Fibroblast of lung (primary cell): ENCODE measurements around the gene ORC1. TPM values are rescaled to one million over a fixed set of nuclear protein-coding genes. Genes with fewer than 3 reads are reported as not detected.

Experiments
- DNase-seq, 2 donors: peaks; one replicate each; pipeline versions ENCODE4 v3.0.0 to v3.0.0-alpha.2; 2010; ENCODE audit warnings: low read depth in 2 of 2
- H2AFZ ChIP-seq: 2 replicates; pipeline ENCODE4 v1.5.1; 2012; ENCODE audit warnings: low read length, control low read depth, inconsistent platforms
- H3K27ac ChIP-seq: 2 replicates; pipeline ENCODE4 v1.5.1; 2011; ENCODE audit warnings: low read length, control low read depth; ENCODE audit not compliant: insufficient read depth
- H3K27me3 ChIP-seq: 2 replicates; pipeline ENCODE4 v1.5.1; 2011; ENCODE audit warnings: mild to moderate bottlenecking, low read length; ENCODE audit not compliant: control insufficient read depth, insufficient read depth
- H3K36me3 ChIP-seq: 2 replicates; pipeline ENCODE4 v1.5.1; 2011; ENCODE audit warnings: low read length; ENCODE audit not compliant: control insufficient read depth, insufficient read depth
- H3K4me1 ChIP-seq: 2 replicates; pipeline ENCODE4 v1.5.1; 2011; ENCODE audit warnings: low read length; ENCODE audit not compliant: control insufficient read depth, insufficient read depth; ENCODE audit errors: extremely low read depth
- H3K4me2 ChIP-seq: 2 replicates; pipeline ENCODE4 v1.5.1; 2011; ENCODE audit warnings: low read length, control low read depth; ENCODE audit not compliant: insufficient read depth; ENCODE audit errors: extremely low read depth
- H3K4me3 ChIP-seq, 4 experiments: fragments of 200-600 bp in 1 of 4; sonication (generic) in 1 of 4; replicated peaks in 1 of 4; 2 replicates each; pipeline ENCODE4 v1.5.1; 2011 to 2016; ENCODE audit warnings: low read length in 4 of 4, low read depth in 3 of 4, mild to moderate bottlenecking in 3 of 4, control low read depth in 2 of 4, inconsistent platforms in 1 of 4, mixed read lengths in 1 of 4; ENCODE audit not compliant: insufficient read depth in 1 of 4; ENCODE audit errors: control extremely low read depth in 1 of 4
- H3K79me2 ChIP-seq: 2 replicates; pipeline ENCODE4 v1.5.1; 2012; ENCODE audit warnings: mild to moderate bottlenecking, low read length, inconsistent platforms; ENCODE audit not compliant: control insufficient read depth, insufficient read depth
- H3K9ac ChIP-seq: 2 replicates; pipeline ENCODE4 v1.5.1; 2011; ENCODE audit warnings: mild to moderate bottlenecking, low read length, control low read depth; ENCODE audit not compliant: insufficient read depth
- H3K9me3 ChIP-seq: 2 replicates; pipeline ENCODE4 v1.5.1; 2012; ENCODE audit warnings: low read depth, low read length; ENCODE audit not compliant: control insufficient read depth, insufficient read depth
- H4K20me1 ChIP-seq: 2 replicates; pipeline ENCODE4 v1.5.1; 2011; ENCODE audit warnings: low read length; ENCODE audit not compliant: control insufficient read depth, insufficient read depth; ENCODE audit errors: extremely low read depth
- EZH2 ChIP-seq: IDR thresholded peaks from 2 replicates; pipeline ENCODE4 v1.5.1; 2012; ENCODE audit warnings: low read length, control low read depth, mild to moderate bottlenecking; ENCODE audit errors: missing control alignments
- polyA plus RNA-seq, 2 donors: library from polyadenylated mRNA; depleted of rRNA in 1 of 2; stranded (reverse) in 1 of 2; unstranded in 1 of 2; fragments of >200 nt; gene quantifications; 2 replicates each; pipeline ENCODE4 v1.2.1, GENCODE V29; 2011 to 2012; ENCODE audit warnings: missing spikeins in 1 of 2
- total RNA-seq: library from RNA; depleted of rRNA; stranded (reverse); fragments of >200 nt; gene quantifications from 2 replicates; pipeline ENCODE4 v1.2.1, GENCODE V29; 2014
- TF ChIP-seq, protein P1 (sequence below), 2 donors: IDR thresholded peaks in 1 of 2; conservative IDR thresholded peaks in 1 of 2; 1 replicate in 1 of 2; 2 replicates in 1 of 2; pipeline ENCODE4 v1.5.1; 2011 to 2012; ENCODE audit warnings: low read length in 2 of 2, control low read depth in 1 of 2, inconsistent platforms in 1 of 2, low read depth in 1 of 2, mild to moderate bottlenecking in 1 of 2

The ORC1 gene
- total and polyA plus RNA-seq, 2 donors (not counting 1 experiment from before 2014, with no cell fraction given) = 0.83 to 3.6 TPM

DNA sequence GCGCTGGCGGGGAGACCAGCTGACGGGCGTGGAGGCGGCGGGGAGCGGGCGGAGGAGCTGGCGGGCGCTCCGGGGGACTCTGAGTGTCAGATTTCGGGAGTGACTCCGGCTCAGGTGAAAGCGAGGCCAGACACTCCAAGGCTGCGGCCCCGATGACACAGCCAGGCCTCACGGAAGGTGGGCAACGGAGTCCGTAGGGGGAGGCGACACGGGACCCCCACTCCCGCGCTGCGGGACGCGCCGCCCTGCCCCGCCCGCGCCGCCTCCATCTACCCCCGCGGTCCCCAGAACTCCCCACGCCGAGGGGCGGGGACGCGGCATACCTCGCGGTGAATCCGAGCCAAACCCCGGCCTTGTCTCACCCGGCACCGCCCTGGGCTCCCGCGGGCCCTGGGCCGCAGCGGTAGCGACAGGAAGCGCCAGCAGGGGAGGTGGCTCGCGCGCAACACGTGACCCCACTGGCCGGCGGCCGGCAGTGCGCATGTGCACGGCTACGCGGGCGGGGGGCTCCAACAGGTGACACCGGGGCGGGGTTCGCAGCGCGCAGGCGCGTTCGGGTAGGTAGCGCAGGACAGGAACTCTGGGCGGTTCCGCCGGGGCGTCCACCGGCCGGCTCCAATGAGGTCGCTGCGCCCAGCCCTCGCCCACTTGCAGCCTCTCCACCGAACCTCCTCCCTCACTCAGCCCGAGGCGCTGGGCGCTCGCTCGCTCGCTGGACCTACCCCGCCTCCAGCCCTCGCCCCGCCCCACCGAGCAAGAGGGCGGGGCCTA is 38.3 kb downstream of the ORC1 start, which contains the start of gene CC2D1B:
Gene CC2D1B, minus strand, starts transcription at position 460 of the 771 bp plus-strand sequence. CDS start 1,585 bp downstream, outside the sequence.
- H3K4me3 ChIP-seq = peak within 1 kb of the TSS; percentile 73 to 96 (median 84)
- H3K27ac ChIP-seq = peak within 1 kb of the TSS; percentile 97
- H3K36me3 ChIP-seq = peaks cover 13% of the 10 kb centered on the region
- H3K9me3 ChIP-seq = no peaks in the 10 kb centered on the region
- peak within 1 kb of the TSS; percentile 83 for H3K9ac ChIP-seq
- no peaks in the 10 kb centered on the region for H4K20me1 ChIP-seq
- H2AFZ ChIP-seq = peak within 1 kb of the TSS; percentile 45
- no peaks in the 10 kb centered on the region for H3K27me3 ChIP-seq
- H3K79me2 ChIP-seq = peaks cover 19% of the 10 kb centered on the region
- H3K4me2 ChIP-seq = peak within 1 kb of the TSS; percentile 98
- TF ChIP-seq, protein P1, sequence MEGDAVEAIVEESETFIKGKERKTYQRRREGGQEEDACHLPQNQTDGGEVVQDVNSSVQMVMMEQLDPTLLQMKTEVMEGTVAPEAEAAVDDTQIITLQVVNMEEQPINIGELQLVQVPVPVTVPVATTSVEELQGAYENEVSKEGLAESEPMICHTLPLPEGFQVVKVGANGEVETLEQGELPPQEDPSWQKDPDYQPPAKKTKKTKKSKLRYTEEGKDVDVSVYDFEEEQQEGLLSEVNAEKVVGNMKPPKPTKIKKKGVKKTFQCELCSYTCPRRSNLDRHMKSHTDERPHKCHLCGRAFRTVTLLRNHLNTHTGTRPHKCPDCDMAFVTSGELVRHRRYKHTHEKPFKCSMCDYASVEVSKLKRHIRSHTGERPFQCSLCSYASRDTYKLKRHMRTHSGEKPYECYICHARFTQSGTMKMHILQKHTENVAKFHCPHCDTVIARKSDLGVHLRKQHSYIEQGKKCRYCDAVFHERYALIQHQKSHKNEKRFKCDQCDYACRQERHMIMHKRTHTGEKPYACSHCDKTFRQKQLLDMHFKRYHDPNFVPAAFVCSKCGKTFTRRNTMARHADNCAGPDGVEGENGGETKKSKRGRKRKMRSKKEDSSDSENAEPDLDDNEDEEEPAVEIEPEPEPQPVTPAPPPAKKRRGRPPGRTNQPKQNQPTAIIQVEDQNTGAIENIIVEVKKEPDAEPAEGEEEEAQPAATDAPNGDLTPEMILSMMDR (conservative IDR thresholded peaks at IDR 0.05 in 1 of 2, IDR thresholded peaks at IDR 0.05 in 1 of 2; ENCODE audit: low read depth in 1 of 2, low read length in 2 of 2) = no peak
- TF ChIP-seq EZH2 = no peak
- H3K4me1 ChIP-seq = peaks cover 8% of the 10 kb centered on the region
- DNase-seq = peak; percentile 96

DNA sequence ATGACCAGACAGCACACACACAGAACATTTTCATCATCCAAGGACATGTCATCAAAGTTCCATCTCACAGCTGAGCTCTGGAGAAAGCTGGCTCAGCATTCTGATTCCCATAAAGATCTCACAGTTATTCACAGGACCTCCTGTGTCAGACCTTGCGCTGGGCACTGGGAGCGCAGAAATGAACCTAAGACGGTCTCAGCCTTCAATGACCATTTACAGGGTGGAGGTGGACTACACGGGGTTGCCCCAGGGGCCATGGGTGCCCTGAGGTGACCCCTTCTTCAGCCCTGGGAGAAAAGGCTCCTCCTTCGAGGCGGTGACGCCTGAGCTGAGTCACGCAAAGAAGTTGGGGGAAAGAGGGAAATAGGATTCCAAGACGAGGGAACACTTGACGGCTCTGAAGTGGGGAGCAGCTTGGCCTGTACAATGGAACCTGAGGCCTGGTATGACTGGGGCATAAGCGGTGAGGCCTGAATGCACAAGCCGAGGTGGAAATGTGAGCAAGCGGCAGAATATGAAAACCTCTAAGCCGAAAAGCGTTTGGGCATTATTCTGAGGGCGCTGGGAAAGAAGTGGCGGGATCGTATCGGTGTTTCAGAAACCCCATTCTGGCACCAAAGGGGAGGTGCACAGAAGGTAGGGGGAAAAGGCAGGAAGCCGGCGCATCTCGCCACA is 39.0 kb downstream of the ORC1 start:
- H3K27ac ChIP-seq = peak overlapping the region; percentile 97
- no peaks in the 10 kb centered on the region for H4K20me1 ChIP-seq
- no peaks in the 10 kb centered on the region for H3K9me3 ChIP-seq
- DNase-seq = peak; percentile 68 to 77
- H3K4me3 ChIP-seq = peak overlapping the region; percentile 70 to 96 (median 84)
- peak overlapping the region; percentile 45 for H2AFZ ChIP-seq
- H3K4me2 ChIP-seq = peak overlapping the region; percentile 98
- TF ChIP-seq, protein P1 (conservative IDR thresholded peaks at IDR 0.05 in 1 of 2, IDR thresholded peaks at IDR 0.05 in 1 of 2; ENCODE audit: low read depth in 1 of 2, low read length in 2 of 2) = no peak
- no peak for TF ChIP-seq EZH2
- H3K79me2 ChIP-seq = peaks cover 19% of the 10 kb centered on the region
- peak overlapping the region; percentile 83 for H3K9ac ChIP-seq
- H3K36me3 ChIP-seq = peaks cover 17% of the 10 kb centered on the region
- H3K27me3 ChIP-seq = no peaks in the 10 kb centered on the region
- H3K4me1 ChIP-seq = peaks cover 8% of the 10 kb centered on the region

DNA sequence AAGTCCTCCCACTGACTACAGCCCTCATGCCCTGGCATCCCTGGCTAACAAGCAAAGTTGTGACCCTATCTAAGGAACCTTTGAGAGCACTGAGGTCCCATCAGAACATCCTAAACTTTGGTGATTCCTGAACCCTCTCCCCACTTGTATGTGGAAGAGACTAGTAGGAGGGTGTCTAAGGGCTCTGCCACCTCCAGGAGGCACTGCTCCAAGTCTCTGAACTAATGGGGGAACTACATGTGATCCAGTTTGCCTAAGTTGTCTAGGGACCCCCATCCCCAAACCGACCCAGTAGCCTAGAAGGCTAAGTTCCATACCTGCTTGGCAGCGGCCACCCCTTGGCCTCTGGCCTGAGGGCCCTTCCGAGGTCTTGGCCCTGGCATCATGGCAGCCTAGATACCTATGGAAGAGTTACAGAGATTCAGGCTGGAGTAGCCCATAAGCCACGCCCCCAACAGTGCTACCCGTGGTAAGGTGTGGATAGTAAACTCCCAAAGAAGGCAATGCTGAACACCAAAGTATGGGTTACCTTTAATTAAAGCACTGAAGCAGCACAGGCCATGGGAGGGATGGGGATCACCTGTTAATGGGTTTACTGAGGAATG is 39.9 kb downstream of the ORC1 start:
- H3K4me3 ChIP-seq = peak overlapping the region in 3 of 4 experiments; percentile 70 to 96 (median 74)
- peak overlapping the region; percentile 98 for H3K4me2 ChIP-seq
- TF ChIP-seq, protein P1 (conservative IDR thresholded peaks at IDR 0.05 in 1 of 2, IDR thresholded peaks at IDR 0.05 in 1 of 2; ENCODE audit: low read depth in 1 of 2, low read length in 2 of 2) = no peak
- no peak for TF ChIP-seq EZH2
- H3K4me1 ChIP-seq = peaks cover 8% of the 10 kb centered on the region
- H3K36me3 ChIP-seq = peaks cover 23% of the 10 kb centered on the region
- no peaks in the 10 kb centered on the region for H3K27me3 ChIP-seq
- DNase-seq = no peak
- no peak overlapping the region for H3K9ac ChIP-seq
- peaks cover 19% of the 10 kb centered on the region for H3K79me2 ChIP-seq
- H4K20me1 ChIP-seq = no peaks in the 10 kb centered on the region
- H2AFZ ChIP-seq = no peak overlapping the region
- no peaks in the 10 kb centered on the region for H3K9me3 ChIP-seq
- peak overlapping the region; percentile 97 for H3K27ac ChIP-seq
